Hepatocyte (in vitro differentiated cells): ENCODE measurements around the gene HPCAL1.

Experiments
- CTCF ChIP-seq: fragments of 200-600 bp; sonication (generic); IDR thresholded peaks from 2 replicates; pipeline ENCODE4 v1.5.1; 2016; ENCODE audit warnings: antibody characterized with exemption, mild to moderate bottlenecking; ENCODE audit not compliant: poor library complexity
- EZH2 ChIP-seq: fragments of 200-600 bp; sonication (generic); IDR thresholded peaks from 2 replicates; pipeline ENCODE4 v1.6.1; 2016; ENCODE audit warnings: antibody characterized with exemption, mild to moderate bottlenecking, borderline replicate concordance

- TF ChIP-seq CTCF (no peak), EZH2 (no peak)
Observed at GRCh38 chr2:10321622-10322021, 18.9 kb downstream of the HPCAL1 start.
